ENCODE measurements around the gene FGF12.

The FGF12 gene

GRCh38 chr3:192563417-192563816 is 163.9 kb downstream of the FGF12 start:
- TF ChIP-seq CTCF (IDR thresholded peaks at IDR 0.05; ENCODE audit: low read length, missing control alignments) = no peak
- H3K4me3 ChIP-seq (replicated peaks; ENCODE audit: low read depth, low read length) = no peak overlapping the region
- no peak for DNase-seq (ENCODE audit: low read depth)

GRCh38 chr3:192553707-192554106 is 173.6 kb downstream of the FGF12 start:
- no peak for TF ChIP-seq CTCF (IDR thresholded peaks at IDR 0.05; ENCODE audit: low read length, missing control alignments)
- DNase-seq (ENCODE audit: low read depth) = no peak
- H3K4me3 ChIP-seq (replicated peaks; ENCODE audit: low read depth, low read length) = no peak overlapping the region

- no peak for DNase-seq (ENCODE audit: low read depth)
- H3K4me3 ChIP-seq (replicated peaks; ENCODE audit: low read depth, low read length) = no peak overlapping the region
- TF ChIP-seq CTCF (IDR thresholded peaks at IDR 0.05; ENCODE audit: low read length, missing control alignments) = no peak
Measured at GRCh38 chr3:192550356-192550755, 177.0 kb downstream of the FGF12 start.

- no peak overlapping the region for H3K4me3 ChIP-seq (replicated peaks; ENCODE audit: low read depth, low read length)
- DNase-seq (ENCODE audit: low read depth) = no peak
- no peak for TF ChIP-seq CTCF (IDR thresholded peaks at IDR 0.05; ENCODE audit: low read length, missing control alignments)
Measured at GRCh38 chr3:192545333-192545732, 182.0 kb downstream of the FGF12 start.

GRCh38 chr3:192543163-192543562 is 184.2 kb downstream of the FGF12 start:
- TF ChIP-seq CTCF (IDR thresholded peaks at IDR 0.05; ENCODE audit: low read length, missing control alignments) = no peak
- H3K4me3 ChIP-seq (replicated peaks; ENCODE audit: low read depth, low read length) = no peak overlapping the region
- no peak for DNase-seq (ENCODE audit: low read depth)

GRCh38 chr3:192516820-192517219 is 210.5 kb downstream of the FGF12 start:
- no peak for TF ChIP-seq CTCF (IDR thresholded peaks at IDR 0.05; ENCODE audit: low read length, missing control alignments)
- DNase-seq (ENCODE audit: low read depth) = no peak
- no peak overlapping the region for H3K4me3 ChIP-seq (replicated peaks; ENCODE audit: low read depth, low read length)

GRCh38 chr3:192515664-192516045 is 211.7 kb downstream of the FGF12 start:
- H3K4me3 ChIP-seq (replicated peaks; ENCODE audit: low read depth, low read length) = no peak overlapping the region
- no peak for DNase-seq (ENCODE audit: low read depth)
- TF ChIP-seq CTCF (IDR thresholded peaks at IDR 0.05; ENCODE audit: low read length, missing control alignments) = no peak
